H9 (cell line): ENCODE results near the gene CADM1. TPM values are rescaled to one million over a fixed set of nuclear protein-coding genes. Genes with fewer than 3 reads are reported as not detected.

Experiments
- DNase-seq: peaks from one replicate; pipeline ENCODE4 v3.0.0-alpha.2; 2017
- H2AFZ ChIP-seq: one replicate; pipeline ENCODE4 v1.6.1; 2013; ENCODE audit warnings: mild to moderate bottlenecking, low read length, control low read depth, moderate library complexity
- H2AK5ac ChIP-seq: 2 replicates; pipeline ENCODE4 v1.6.1; 2013; ENCODE audit warnings: low read length, control low read depth, mixed read lengths; ENCODE audit not compliant: insufficient read length
- H2BK120ac ChIP-seq: one replicate; pipeline ENCODE4 v1.6.1; 2013; ENCODE audit warnings: low read depth, mild to moderate bottlenecking, low read length, control low read depth, inconsistent platforms; ENCODE audit not compliant: poor library complexity, severe bottlenecking
- H2BK12ac ChIP-seq: 2 replicates; pipeline ENCODE4 v1.6.1; 2013; ENCODE audit warnings: low read length, control low read depth, mixed read lengths, low read depth; ENCODE audit not compliant: insufficient read length
- H2BK15ac ChIP-seq: 2 replicates; pipeline ENCODE4 v1.6.1; 2013; ENCODE audit warnings: low read depth, low read length, control low read depth
- H2BK20ac ChIP-seq: one replicate; pipeline ENCODE4 v1.6.1; 2013; ENCODE audit warnings: low read depth, mild to moderate bottlenecking, low read length, control low read depth, inconsistent platforms; ENCODE audit not compliant: poor library complexity, severe bottlenecking
- H2BK5ac ChIP-seq: 2 replicates; pipeline ENCODE4 v1.6.1; 2013; ENCODE audit warnings: low read length, control low read depth, mixed read lengths; ENCODE audit not compliant: insufficient read length
- H3K14ac ChIP-seq: 2 replicates; pipeline ENCODE4 v1.6.1; 2013; ENCODE audit warnings: low read length, control low read depth; ENCODE audit not compliant: insufficient read depth
- H3K18ac ChIP-seq: 2 replicates; pipeline ENCODE4 v1.6.1; 2013; ENCODE audit warnings: low read depth, mild to moderate bottlenecking, mixed read lengths, low read length, control low read depth; ENCODE audit not compliant: insufficient read length
- H3K23ac ChIP-seq: 2 replicates; pipeline ENCODE4 v1.6.1; 2013; ENCODE audit warnings: low read length, control low read depth, mixed read lengths, low read depth; ENCODE audit not compliant: insufficient read length
- H3K23me2 ChIP-seq: 2 replicates; pipeline ENCODE4 v1.6.1; 2013; ENCODE audit warnings: low read depth, mild to moderate bottlenecking, mixed read lengths, low read length, control low read depth; ENCODE audit not compliant: insufficient read length, poor library complexity, severe bottlenecking
- H3K27ac ChIP-seq: 2 replicates; pipeline ENCODE4 v1.5.1; 2013; ENCODE audit warnings: low read length, control low read depth, mixed read lengths, low read depth; ENCODE audit not compliant: insufficient read length
- H3K27me3 ChIP-seq: 2 replicates; pipeline ENCODE4 v1.6.1; 2013; ENCODE audit warnings: low read length, control low read depth, inconsistent platforms; ENCODE audit not compliant: insufficient read depth
- H3K4ac ChIP-seq: 2 replicates; pipeline ENCODE4 v1.6.1; 2013; ENCODE audit warnings: low read depth, mild to moderate bottlenecking, control low read depth, inconsistent platforms, low read length, moderate library complexity
- H3K4me1 ChIP-seq: 2 replicates; pipeline ENCODE4 v1.6.1; 2013; ENCODE audit warnings: low read length, control low read depth, inconsistent platforms; ENCODE audit not compliant: insufficient read depth
- H3K4me2 ChIP-seq: 2 replicates; pipeline ENCODE4 v1.6.1; 2013; ENCODE audit warnings: low read length, control low read depth, mixed read lengths; ENCODE audit not compliant: insufficient read length, insufficient read depth
- H3K56ac ChIP-seq: 2 replicates; pipeline ENCODE4 v1.6.1; 2013; ENCODE audit warnings: low read depth, mild to moderate bottlenecking, mixed read lengths, low read length, control low read depth; ENCODE audit not compliant: insufficient read length
- H3K79me1 ChIP-seq: 2 replicates; pipeline ENCODE4 v1.6.1; 2013; ENCODE audit warnings: low read depth, mild to moderate bottlenecking, moderate library complexity, low read length, control low read depth, inconsistent platforms; ENCODE audit not compliant: insufficient read depth, poor library complexity, severe bottlenecking
- H3K79me2 ChIP-seq: 2 replicates; pipeline ENCODE4 v1.6.1; 2013; ENCODE audit warnings: low read length, control low read depth, inconsistent platforms; ENCODE audit not compliant: insufficient read depth
- H3K9ac ChIP-seq: 2 replicates; pipeline ENCODE4 v1.6.1; 2013; ENCODE audit warnings: low read length, control low read depth, mixed read lengths; ENCODE audit not compliant: insufficient read length; ENCODE audit errors: extremely low read depth
- H3K9me3 ChIP-seq: one replicate; pipeline ENCODE4 v1.6.1; 2013; ENCODE audit warnings: low read depth, low read length, inconsistent platforms; ENCODE audit not compliant: control insufficient read depth
- H3T11ph ChIP-seq: one replicate; pipeline ENCODE4 v1.6.1; 2013; ENCODE audit warnings: mild to moderate bottlenecking, low read length, control low read depth, inconsistent platforms
- H4K20me1 ChIP-seq: one replicate; pipeline ENCODE4 v1.6.1; 2013; ENCODE audit not compliant: control insufficient read depth, insufficient read length, insufficient read depth
- H4K5ac ChIP-seq: 2 replicates; pipeline ENCODE4 v1.6.1; 2013; ENCODE audit warnings: low read depth, mild to moderate bottlenecking, mixed read lengths, low read length, control low read depth; ENCODE audit not compliant: insufficient read length
- H4K8ac ChIP-seq: replicated peaks from 2 replicates; pipeline ENCODE4 v1.6.1; 2013; ENCODE audit warnings: low read length, control low read depth, mixed read lengths, low read depth; ENCODE audit not compliant: insufficient read length
- H4K91ac ChIP-seq: 2 replicates; pipeline ENCODE4 v1.6.1; 2013; ENCODE audit warnings: low read depth, mild to moderate bottlenecking, moderate library complexity, mixed read lengths, low read length, control low read depth; ENCODE audit not compliant: insufficient read length
- H3K27ac Mint-ChIP-seq, 3 experiments: 2 replicates in 2 of 3; 3 replicates in 1 of 3; pipeline ENCODE4 v1.8.0; 2020 to 2021; ENCODE audit warnings: mixed read lengths in 3 of 3, mild to moderate bottlenecking in 1 of 3, moderate library complexity in 1 of 3
- H3K27me3 Mint-ChIP-seq: 2 replicates; pipeline ENCODE4 v1.8.0; 2021; ENCODE audit warnings: low read depth, mild to moderate bottlenecking, moderate library complexity, mixed read lengths
- H3K36me3 Mint-ChIP-seq, 3 experiments: 2 replicates in 2 of 3; 3 replicates in 1 of 3; pipeline ENCODE4 v1.8.0; 2020 to 2021; ENCODE audit warnings: low read depth in 3 of 3, mixed read lengths in 3 of 3; ENCODE audit not compliant: insufficient read depth in 1 of 3
- H3K4me1 Mint-ChIP-seq, 2 experiments: 2 replicates each; pipeline ENCODE4 v1.8.0; 2020; ENCODE audit warnings: mixed read lengths in 2 of 2
- H3K4me3 Mint-ChIP-seq, 2 experiments: 2 replicates in 1 of 2; 3 replicates in 1 of 2; pipeline ENCODE4 v1.8.0; 2020 to 2021; ENCODE audit warnings: mild to moderate bottlenecking in 2 of 2, mixed read lengths in 2 of 2, moderate library complexity in 1 of 2
- H3K9me3 Mint-ChIP-seq, 2 experiments: 2 replicates in 1 of 2; 3 replicates in 1 of 2; pipeline ENCODE4 v1.8.0; 2020; ENCODE audit warnings: mild to moderate bottlenecking in 2 of 2, mixed read lengths in 2 of 2, moderate library complexity in 1 of 2
- CTCF ChIP-seq: fragments of 200-600 bp; sonication (generic); conservative IDR thresholded peaks from 3 replicates; pipeline ENCODE4 v1.8.0; 2021; ENCODE audit warnings: antibody characterized with exemption, mild to moderate bottlenecking
- WGBS: extraction: QIAGEN DNeasy Blood & Tissue Kit; methylation state at CpG from one replicate; pipeline ENCODE4 v1.1.7; 2013; ENCODE audit warnings: missing lambda C conversion rate, low lambda C conversion rate, mixed read lengths; ENCODE audit not compliant: insufficient read length; ENCODE audit errors: extremely low coverage; 5-methylcytosine and 5-hydroxymethylcytosine counted together
- total RNA-seq: library from RNA; stranded (reverse); gene quantifications from 2 replicates; pipeline ENCODE4 v1.2.1, GENCODE V29; 2021

Gene CADM1
- total RNA-seq, 1 experiment from 2014 or later = 11.9 TPM

DNA sequence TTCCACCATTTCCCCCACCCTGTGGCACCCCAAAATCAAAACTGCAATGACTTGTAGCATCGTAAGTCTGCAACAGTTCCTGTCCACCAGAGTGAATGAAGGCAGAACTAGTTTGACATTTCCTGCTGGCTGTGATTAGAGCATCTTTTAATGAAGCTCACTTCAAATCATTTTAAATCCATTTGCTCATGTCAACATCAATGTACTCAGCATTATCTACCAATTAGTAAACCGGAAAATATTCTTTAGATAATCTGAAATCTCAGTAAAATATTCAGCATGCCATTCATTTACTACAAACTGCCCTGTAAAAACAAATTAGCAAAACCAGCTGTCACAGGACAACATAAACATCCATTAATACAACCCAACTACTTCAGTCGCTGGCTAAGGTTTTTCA lies 38.1 kb downstream of the CADM1 start:
- Histone ChIP-seq H4K91ac (no peak overlapping the region), H3K18ac (no peak overlapping the region), H3K9ac (no peak overlapping the region), H3K27me3 (no peaks in the 10 kb centered on the region), H3K9me3 (no peaks in the 10 kb centered on the region), H3K14ac (no peak overlapping the region), H3K23me2 (no peaks in the 10 kb centered on the region), H3K4me2 (no peak overlapping the region), H2BK12ac (no peak overlapping the region), H3K4me1 (peaks cover 3% of the 10 kb centered on the region; the same call in 1 of the 2 replicates), H3K27ac (no peak overlapping the region), H2BK15ac (no peak overlapping the region), H2AFZ (no peak overlapping the region), H4K8ac (no peak overlapping the region), H3K23ac (no peak overlapping the region), H4K5ac (no peak overlapping the region), H3K4ac (no peak overlapping the region), H2BK20ac (no peak overlapping the region), H2AK5ac (no peak overlapping the region), H3K56ac (no peak overlapping the region), H3K79me1 (no peaks in the 10 kb centered on the region), H4K20me1 (no peaks in the 10 kb centered on the region), H2BK120ac (no peak overlapping the region), H3T11ph (no peak overlapping the region), H2BK5ac (no peak overlapping the region), H3K79me2 (no peaks in the 10 kb centered on the region)
- Mint-ChIP-seq H3K4me1 (peaks cover 15 to 19% of the 10 kb centered on the region in 2 experiments), H3K36me3 (no peaks in the 10 kb centered on the region), H3K4me3 (no peak overlapping the region), H3K9me3 (no peaks in the 10 kb centered on the region), H3K27me3 (0 out of 2 replicates have a peak, but pooled peaks cover 1% of the 10 kb centered on the region), H3K27ac (no peak overlapping the region)
- DNase-seq = no peak
- no CpG with 5 or more reads among the region's 3 CpGs for WGBS
- no peak for TF ChIP-seq CTCF
